HEK293 (cell line): ENCODE data around the gene PRG2.

Experiments used
- CTCF ChIA-PET: fragments of 350-600 bp; formaldehyde crosslinking; extraction: SDS; loops from one replicate; lab custom pipeline; 2021; ENCODE audit warnings: antibody characterized with exemption; lab: Yijun Ruan, JAX
- POLR2A ChIA-PET: fragments of 300-600 bp; formaldehyde crosslinking; extraction: SDS; loops from one replicate; lab custom pipeline; 2020; ENCODE audit warnings: antibody characterized with exemption, inconsistent platforms; lab: Yijun Ruan, JAX
- H3K27ac ChIP-seq: fragments of 200-500 bp; sonication (Bioruptor generic); 2 replicates; pipeline ENCODE4 v1.5.1; 2014; ENCODE audit warnings: low read depth, low read length, control low read depth, inconsistent platforms; ENCODE audit errors: extremely low read depth
- H3K36me3 ChIP-seq, 2 experiments: fragments of 200-500 bp in 1 of 2; sonication (Bioruptor generic) in 1 of 2; 1 replicate in 1 of 2; 2 replicates in 1 of 2; pipeline ENCODE4 v1.5.1; 2014 to 2017; ENCODE audit warnings: inconsistent platforms in 2 of 2, low read length in 2 of 2; ENCODE audit not compliant: control insufficient read depth in 2 of 2, insufficient read depth in 1 of 2
- H3K4me1 ChIP-seq: fragments of 200-500 bp; sonication (Bioruptor generic); 2 replicates; pipeline ENCODE4 v1.5.1; 2014; ENCODE audit warnings: mild to moderate bottlenecking, low read length, inconsistent platforms; ENCODE audit not compliant: control insufficient read depth, insufficient read depth
- H3K4me3 ChIP-seq: 2 replicates; pipeline ENCODE4 v1.5.1; 2011; ENCODE audit warnings: low read depth, mild to moderate bottlenecking, control low read depth, low read length, moderate library complexity
- H3K9me3 ChIP-seq: fragments of 200-500 bp; sonication (Bioruptor generic); 2 replicates; pipeline ENCODE4 v1.5.1; 2014; ENCODE audit warnings: low read depth, low read length, inconsistent platforms; ENCODE audit not compliant: control insufficient read depth, insufficient read depth
- BCL11B ChIP-seq: fragments of 450-650 bp; formaldehyde crosslinking; IDR thresholded peaks from 2 replicates; pipeline ENCODE4 v1.5.1; 2016; ENCODE audit warnings: low read depth, missing biosample characterization, missing genetic modification characterization
- SCRT1 ChIP-seq: fragments of 450-650 bp; formaldehyde crosslinking; IDR thresholded peaks from 2 replicates; pipeline ENCODE4 v1.5.1; 2016; ENCODE audit warnings: missing biosample characterization, missing genetic modification characterization, borderline replicate concordance
- ZBTB1 ChIP-seq: fragments of 450-650 bp; formaldehyde crosslinking; IDR thresholded peaks from 2 replicates; pipeline ENCODE4 v1.5.1; 2016; ENCODE audit warnings: missing biosample characterization, missing genetic modification characterization
- ZFP3 ChIP-seq: fragments of 450-650 bp; formaldehyde crosslinking; IDR thresholded peaks from 2 replicates; pipeline ENCODE4 v1.5.1; 2016; ENCODE audit warnings: low read depth, missing biosample characterization, missing genetic modification characterization
- ZNF174 ChIP-seq: fragments of 450-650 bp; formaldehyde crosslinking; IDR thresholded peaks from 2 replicates; pipeline ENCODE4 v1.5.0; 2017; ENCODE audit warnings: missing biosample characterization, mild to moderate bottlenecking, missing genetic modification characterization
- ZNF623 ChIP-seq: fragments of 450-650 bp; formaldehyde crosslinking; IDR thresholded peaks from 2 replicates; pipeline ENCODE4 v1.5.1; 2016; ENCODE audit warnings: missing biosample characterization, missing genetic modification characterization
- ZNF792 ChIP-seq: fragments of 450-650 bp; formaldehyde crosslinking; IDR thresholded peaks from 2 replicates; pipeline ENCODE4 v1.5.1; 2016; ENCODE audit warnings: missing biosample characterization, missing genetic modification characterization
- TF ChIP-seq, protein P1 (sequence below): fragments of 450-650 bp; formaldehyde crosslinking; IDR thresholded peaks from 2 replicates; pipeline ENCODE4 v1.5.1; 2017; ENCODE audit warnings: missing biosample characterization, missing genetic modification characterization
- TF ChIP-seq, protein P2 (sequence below): fragments of 450-650 bp; formaldehyde crosslinking; IDR thresholded peaks from 2 replicates; pipeline ENCODE4; 2016; ENCODE audit warnings: missing biosample characterization, missing genetic modification characterization
- TF ChIP-seq, protein P3 (sequence below): fragments of 450-650 bp; formaldehyde crosslinking; IDR thresholded peaks from 2 replicates; pipeline ENCODE4 v1.5.1; 2016; ENCODE audit warnings: missing biosample characterization, missing genetic modification characterization
- TF ChIP-seq, protein P4 (sequence below): fragments of 450-650 bp; IDR thresholded peaks from 2 replicates; pipeline ENCODE4 v1.5.1; 2018; ENCODE audit warnings: missing biosample characterization, mild to moderate bottlenecking, missing genetic modification characterization
- TF ChIP-seq, protein P5 (sequence below): fragments of 450-650 bp; formaldehyde crosslinking; conservative IDR thresholded peaks from 2 replicates; pipeline ENCODE4 v1.5.1; 2016; ENCODE audit warnings: low read depth, missing biosample characterization, missing genetic modification characterization
- TF ChIP-seq, protein P6 (sequence below): fragments of 450-650 bp; formaldehyde crosslinking; IDR thresholded peaks from 2 replicates; pipeline ENCODE4 v1.5.1; 2016; ENCODE audit warnings: missing biosample characterization, missing genetic modification characterization, low read depth

Gene PRG2

DNA sequence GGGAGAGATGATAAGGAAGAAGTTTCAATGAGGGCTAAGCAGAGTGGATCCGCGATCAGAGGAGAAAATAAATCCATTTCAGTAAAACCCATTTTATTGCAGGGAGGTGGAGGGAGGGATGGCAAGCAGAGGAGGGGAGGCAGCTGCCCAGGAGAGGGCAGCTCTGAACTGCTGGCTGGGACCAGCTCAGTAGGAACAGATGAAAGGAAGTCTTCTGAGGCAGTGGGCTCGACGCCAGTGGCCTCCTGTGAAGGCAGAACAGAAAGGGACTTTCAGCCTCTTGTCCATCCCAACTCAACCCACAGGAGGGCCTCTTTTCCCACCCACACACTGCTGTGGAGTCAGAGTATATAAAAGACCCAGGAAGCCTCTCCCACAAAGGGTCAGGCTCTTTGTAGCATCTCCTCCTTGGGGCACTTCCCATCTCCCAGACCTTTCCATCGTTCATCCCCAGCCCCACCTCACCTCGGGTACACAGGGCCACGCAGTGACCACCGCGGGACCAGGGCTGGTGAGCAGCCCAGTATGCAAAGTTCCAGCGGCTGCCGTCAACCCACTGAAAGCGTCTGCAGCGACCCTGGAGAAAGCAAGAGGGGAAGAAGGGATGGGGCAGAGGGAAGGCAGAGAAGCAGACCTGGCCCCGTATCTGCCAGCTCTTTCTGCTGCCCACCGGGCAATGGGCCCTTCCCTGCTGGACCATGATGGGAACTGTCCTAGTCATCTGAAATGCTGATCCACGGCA, 3.0 kb downstream of the PRG2 start:
- no peaks in the 10 kb centered on the region for H3K4me1 ChIP-seq
- ChIA-PET POLR2A (interaction anchor here (0.5 kb wide), 1 partner anchor 310 kb away, joined by 3 read pairs; no protein-coding TSS in a partner anchor), CTCF (interaction anchor here (0.9 kb wide), 1 partner anchor 71 kb away, joined by 4 read pairs; no protein-coding TSS in a partner anchor)
- no peaks in the 10 kb centered on the region for H3K36me3 ChIP-seq
- no peaks in the 10 kb centered on the region for H3K9me3 ChIP-seq
- no peak overlapping the region for H3K4me3 ChIP-seq
- no peak overlapping the region for H3K27ac ChIP-seq
- no peak for TF ChIP-seq ZNF623 (tag by site-specific recombination)
- TF ChIP-seq BCL11B: no peak
- TF ChIP-seq, protein P1, sequence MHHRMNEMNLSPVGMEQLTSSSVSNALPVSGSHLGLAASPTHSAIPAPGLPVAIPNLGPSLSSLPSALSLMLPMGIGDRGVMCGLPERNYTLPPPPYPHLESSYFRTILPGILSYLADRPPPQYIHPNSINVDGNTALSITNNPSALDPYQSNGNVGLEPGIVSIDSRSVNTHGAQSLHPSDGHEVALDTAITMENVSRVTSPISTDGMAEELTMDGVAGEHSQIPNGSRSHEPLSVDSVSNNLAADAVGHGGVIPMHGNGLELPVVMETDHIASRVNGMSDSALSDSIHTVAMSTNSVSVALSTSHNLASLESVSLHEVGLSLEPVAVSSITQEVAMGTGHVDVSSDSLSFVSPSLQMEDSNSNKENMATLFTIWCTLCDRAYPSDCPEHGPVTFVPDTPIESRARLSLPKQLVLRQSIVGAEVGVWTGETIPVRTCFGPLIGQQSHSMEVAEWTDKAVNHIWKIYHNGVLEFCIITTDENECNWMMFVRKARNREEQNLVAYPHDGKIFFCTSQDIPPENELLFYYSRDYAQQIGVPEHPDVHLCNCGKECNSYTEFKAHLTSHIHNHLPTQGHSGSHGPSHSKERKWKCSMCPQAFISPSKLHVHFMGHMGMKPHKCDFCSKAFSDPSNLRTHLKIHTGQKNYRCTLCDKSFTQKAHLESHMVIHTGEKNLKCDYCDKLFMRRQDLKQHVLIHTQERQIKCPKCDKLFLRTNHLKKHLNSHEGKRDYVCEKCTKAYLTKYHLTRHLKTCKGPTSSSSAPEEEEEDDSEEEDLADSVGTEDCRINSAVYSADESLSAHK (tag by site-specific recombination): no peak
- TF ChIP-seq, protein P2, sequence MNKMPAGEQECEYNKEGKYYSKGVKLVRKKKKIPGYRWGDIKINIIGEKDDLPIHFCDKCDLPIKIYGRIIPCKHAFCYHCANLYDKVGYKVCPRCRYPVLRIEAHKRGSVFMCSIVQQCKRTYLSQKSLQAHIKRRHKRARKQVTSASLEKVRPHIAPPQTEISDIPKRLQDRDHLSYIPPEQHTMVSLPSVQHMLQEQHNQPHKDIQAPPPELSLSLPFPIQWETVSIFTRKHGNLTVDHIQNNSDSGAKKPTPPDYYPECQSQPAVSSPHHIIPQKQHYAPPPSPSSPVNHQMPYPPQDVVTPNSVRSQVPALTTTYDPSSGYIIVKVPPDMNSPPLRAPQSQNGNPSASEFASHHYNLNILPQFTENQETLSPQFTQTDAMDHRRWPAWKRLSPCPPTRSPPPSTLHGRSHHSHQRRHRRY (tag by site-specific recombination): no peak
- no peak for TF ChIP-seq ZNF792 (tag by site-specific recombination)
- TF ChIP-seq ZBTB1 (tag by site-specific recombination): no peak
- no peak for TF ChIP-seq SCRT1 (tag by site-specific recombination)
- TF ChIP-seq, protein P3, sequence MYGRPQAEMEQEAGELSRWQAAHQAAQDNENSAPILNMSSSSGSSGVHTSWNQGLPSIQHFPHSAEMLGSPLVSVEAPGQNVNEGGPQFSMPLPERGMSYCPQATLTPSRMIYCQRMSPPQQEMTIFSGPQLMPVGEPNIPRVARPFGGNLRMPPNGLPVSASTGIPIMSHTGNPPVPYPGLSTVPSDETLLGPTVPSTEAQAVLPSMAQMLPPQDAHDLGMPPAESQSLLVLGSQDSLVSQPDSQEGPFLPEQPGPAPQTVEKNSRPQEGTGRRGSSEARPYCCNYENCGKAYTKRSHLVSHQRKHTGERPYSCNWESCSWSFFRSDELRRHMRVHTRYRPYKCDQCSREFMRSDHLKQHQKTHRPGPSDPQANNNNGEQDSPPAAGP (tag by site-specific recombination): no peak
- TF ChIP-seq, protein P4, sequence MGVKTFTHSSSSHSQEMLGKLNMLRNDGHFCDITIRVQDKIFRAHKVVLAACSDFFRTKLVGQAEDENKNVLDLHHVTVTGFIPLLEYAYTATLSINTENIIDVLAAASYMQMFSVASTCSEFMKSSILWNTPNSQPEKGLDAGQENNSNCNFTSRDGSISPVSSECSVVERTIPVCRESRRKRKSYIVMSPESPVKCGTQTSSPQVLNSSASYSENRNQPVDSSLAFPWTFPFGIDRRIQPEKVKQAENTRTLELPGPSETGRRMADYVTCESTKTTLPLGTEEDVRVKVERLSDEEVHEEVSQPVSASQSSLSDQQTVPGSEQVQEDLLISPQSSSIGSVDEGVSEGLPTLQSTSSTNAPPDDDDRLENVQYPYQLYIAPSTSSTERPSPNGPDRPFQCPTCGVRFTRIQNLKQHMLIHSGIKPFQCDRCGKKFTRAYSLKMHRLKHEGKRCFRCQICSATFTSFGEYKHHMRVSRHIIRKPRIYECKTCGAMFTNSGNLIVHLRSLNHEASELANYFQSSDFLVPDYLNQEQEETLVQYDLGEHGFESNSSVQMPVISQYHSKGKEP (tag by site-specific recombination): no peak

DNA sequence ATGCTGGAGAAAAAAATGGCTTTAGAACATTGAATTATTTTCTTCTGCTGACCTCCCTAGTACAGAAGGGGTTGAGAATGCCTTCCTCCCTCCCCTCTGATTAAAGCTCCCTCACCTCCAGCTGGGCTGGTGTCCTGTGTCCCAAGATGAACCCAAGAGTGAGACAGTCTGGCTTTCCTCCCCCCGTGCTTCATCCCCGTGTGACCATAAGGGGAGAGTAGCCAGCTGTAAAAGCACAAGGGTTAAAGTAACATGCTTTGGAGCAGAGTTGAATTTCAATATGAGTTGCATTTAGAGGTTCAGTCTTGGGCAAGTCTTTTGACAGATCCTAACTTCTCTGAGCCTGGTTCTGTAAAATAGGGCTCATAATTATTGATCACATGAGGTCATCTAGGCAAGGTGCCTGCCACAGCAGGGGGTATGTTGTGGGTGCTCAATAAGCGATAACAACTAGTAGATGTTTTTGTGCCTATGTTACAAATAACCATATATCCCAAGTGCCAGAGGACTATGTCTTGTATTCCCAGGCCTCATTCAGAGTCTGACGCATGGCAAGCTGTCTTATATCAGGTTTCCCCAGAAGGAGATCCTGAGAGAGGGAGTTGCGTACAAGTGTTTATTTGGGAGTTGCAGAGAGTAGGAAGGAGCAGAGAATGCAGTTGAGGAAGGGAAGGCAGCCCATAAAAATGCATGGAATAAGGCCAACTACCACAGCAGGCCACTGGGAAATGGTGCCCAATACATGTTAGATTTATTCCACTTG, 4.1 kb downstream of the PRG2 start:
- H3K27ac ChIP-seq: no peak overlapping the region
- no peaks in the 10 kb centered on the region for H3K36me3 ChIP-seq
- CTCF ChIA-PET: interaction anchor here (0.6 to 0.9 kb wide), 3 partner anchors 70 to 179 kb away, joined by 3 to 6 read pairs (median 4); no protein-coding TSS in a partner anchor
- POLR2A ChIA-PET: no interaction called here
- H3K9me3 ChIP-seq: no peaks in the 10 kb centered on the region
- no peak overlapping the region for H3K4me3 ChIP-seq
- TF ChIP-seq ZNF174 (tag by site-specific recombination) (no peak), ZFP3 (tag by site-specific recombination) (no peak)
- TF ChIP-seq, protein P5, sequence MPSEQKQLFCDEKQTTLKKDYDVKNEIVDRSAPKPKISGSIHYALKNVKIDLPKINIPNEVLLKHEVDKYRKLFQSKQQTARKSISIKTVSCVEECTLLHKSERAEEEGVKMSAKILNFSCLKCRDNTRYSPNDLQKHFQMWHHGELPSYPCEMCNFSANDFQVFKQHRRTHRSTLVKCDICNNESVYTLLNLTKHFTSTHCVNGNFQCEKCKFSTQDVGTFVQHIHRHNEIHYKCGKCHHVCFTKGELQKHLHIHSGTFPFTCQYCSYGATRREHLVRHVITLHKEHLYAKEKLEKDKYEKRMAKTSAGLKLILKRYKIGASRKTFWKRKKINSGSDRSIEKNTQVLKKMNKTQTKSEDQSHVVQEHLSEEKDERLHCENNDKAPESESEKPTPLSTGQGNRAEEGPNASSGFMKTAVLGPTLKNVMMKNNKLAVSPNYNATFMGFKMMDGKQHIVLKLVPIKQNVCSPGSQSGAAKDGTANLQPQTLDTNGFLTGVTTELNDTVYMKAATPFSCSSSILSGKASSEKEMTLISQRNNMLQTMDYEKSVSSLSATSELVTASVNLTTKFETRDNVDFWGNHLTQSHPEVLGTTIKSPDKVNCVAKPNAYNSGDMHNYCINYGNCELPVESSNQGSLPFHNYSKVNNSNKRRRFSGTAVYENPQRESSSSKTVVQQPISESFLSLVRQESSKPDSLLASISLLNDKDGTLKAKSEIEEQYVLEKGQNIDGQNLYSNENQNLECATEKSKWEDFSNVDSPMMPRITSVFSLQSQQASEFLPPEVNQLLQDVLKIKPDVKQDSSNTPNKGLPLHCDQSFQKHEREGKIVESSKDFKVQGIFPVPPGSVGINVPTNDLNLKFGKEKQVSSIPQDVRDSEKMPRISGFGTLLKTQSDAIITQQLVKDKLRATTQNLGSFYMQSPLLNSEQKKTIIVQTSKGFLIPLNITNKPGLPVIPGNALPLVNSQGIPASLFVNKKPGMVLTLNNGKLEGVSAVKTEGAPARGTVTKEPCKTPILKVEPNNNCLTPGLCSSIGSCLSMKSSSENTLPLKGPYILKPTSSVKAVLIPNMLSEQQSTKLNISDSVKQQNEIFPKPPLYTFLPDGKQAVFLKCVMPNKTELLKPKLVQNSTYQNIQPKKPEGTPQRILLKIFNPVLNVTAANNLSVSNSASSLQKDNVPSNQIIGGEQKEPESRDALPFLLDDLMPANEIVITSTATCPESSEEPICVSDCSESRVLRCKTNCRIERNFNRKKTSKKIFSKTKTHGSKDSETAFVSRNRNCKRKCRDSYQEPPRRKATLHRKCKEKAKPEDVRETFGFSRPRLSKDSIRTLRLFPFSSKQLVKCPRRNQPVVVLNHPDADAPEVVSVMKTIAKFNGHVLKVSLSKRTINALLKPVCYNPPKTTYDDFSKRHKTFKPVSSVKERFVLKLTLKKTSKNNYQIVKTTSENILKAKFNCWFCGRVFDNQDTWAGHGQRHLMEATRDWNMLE (tag by site-specific recombination): no peak
- TF ChIP-seq, protein P6, sequence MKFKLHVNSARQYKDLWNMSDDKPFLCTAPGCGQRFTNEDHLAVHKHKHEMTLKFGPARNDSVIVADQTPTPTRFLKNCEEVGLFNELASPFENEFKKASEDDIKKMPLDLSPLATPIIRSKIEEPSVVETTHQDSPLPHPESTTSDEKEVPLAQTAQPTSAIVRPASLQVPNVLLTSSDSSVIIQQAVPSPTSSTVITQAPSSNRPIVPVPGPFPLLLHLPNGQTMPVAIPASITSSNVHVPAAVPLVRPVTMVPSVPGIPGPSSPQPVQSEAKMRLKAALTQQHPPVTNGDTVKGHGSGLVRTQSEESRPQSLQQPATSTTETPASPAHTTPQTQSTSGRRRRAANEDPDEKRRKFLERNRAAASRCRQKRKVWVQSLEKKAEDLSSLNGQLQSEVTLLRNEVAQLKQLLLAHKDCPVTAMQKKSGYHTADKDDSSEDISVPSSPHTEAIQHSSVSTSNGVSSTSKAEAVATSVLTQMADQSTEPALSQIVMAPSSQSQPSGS (tag by site-specific recombination): no peak
- H3K4me1 ChIP-seq: no peaks in the 10 kb centered on the region
